HG02870 (cell line): ENCODE measurements around the gene ANKH.

Source experiments
- ATAC-seq: cut with Tn5 transposase; IDR thresholded peaks from one replicate; pipeline ENCODE4 v1.9.1; 2021; ENCODE audit warnings: mild to moderate bottlenecking, moderate library complexity; ENCODE audit not compliant: unreplicated experiment

The ANKH gene

GRCh38 chr5:14767053-14767452, 104.5 kb downstream of the ANKH start:
- no peak for ATAC-seq

- no peak for ATAC-seq
Observed at GRCh38 chr5:14766584-14766983, 105.0 kb downstream of the ANKH start.

GRCh38 chr5:14765587-14765986, 106.0 kb downstream of the ANKH start:
- ATAC-seq = no peak

GRCh38 chr5:14762549-14763216, 108.9 kb downstream of the ANKH start:
- no peak for ATAC-seq

GRCh38 chr5:14760548-14761002, 111.0 kb downstream of the ANKH start:
- ATAC-seq = no peak

GRCh38 chr5:14759744-14760547, 111.6 kb downstream of the ANKH start:
- ATAC-seq = no peak

GRCh38 chr5:14757850-14758249, 113.7 kb downstream of the ANKH start:
- no peak for ATAC-seq

- no peak for ATAC-seq
Observed at GRCh38 chr5:14756478-14756877, 115.1 kb downstream of the ANKH start.

- ATAC-seq = no peak
Observed at GRCh38 chr5:14753947-14754346, 117.6 kb downstream of the ANKH start.

GRCh38 chr5:14753292-14753691, 118.3 kb downstream of the ANKH start:
- no peak for ATAC-seq

GRCh38 chr5:14752497-14753071, 119.0 kb downstream of the ANKH start:
- no peak for ATAC-seq

GRCh38 chr5:14750712-14751111, 120.9 kb downstream of the ANKH start:
- ATAC-seq = no peak

GRCh38 chr5:14749579-14750101, 121.9 kb downstream of the ANKH start:
- no peak for ATAC-seq

GRCh38 chr5:14748180-14748900, 123.2 kb downstream of the ANKH start:
- ATAC-seq = no peak

GRCh38 chr5:14745753-14746152, 125.8 kb downstream of the ANKH start:
- ATAC-seq = no peak

- no peak for ATAC-seq
Observed at GRCh38 chr5:14745188-14745563, 126.4 kb downstream of the ANKH start.

- ATAC-seq = no peak
Observed at GRCh38 chr5:14744296-14745187, 127.0 kb downstream of the ANKH start.

- ATAC-seq = no peak
Observed at GRCh38 chr5:14743601-14744295, 127.8 kb downstream of the ANKH start.

- ATAC-seq = no peak
Observed at GRCh38 chr5:14742498-14742897, 129.1 kb downstream of the ANKH start.
